ENCODE results near the gene PPP4C. TPM values are rescaled to one million over a fixed set of nuclear protein-coding genes. Genes with fewer than 3 reads are reported as not detected.

PPP4C gene
- total RNA-seq = 151 and 157 TPM in 2 replicates

DNA sequence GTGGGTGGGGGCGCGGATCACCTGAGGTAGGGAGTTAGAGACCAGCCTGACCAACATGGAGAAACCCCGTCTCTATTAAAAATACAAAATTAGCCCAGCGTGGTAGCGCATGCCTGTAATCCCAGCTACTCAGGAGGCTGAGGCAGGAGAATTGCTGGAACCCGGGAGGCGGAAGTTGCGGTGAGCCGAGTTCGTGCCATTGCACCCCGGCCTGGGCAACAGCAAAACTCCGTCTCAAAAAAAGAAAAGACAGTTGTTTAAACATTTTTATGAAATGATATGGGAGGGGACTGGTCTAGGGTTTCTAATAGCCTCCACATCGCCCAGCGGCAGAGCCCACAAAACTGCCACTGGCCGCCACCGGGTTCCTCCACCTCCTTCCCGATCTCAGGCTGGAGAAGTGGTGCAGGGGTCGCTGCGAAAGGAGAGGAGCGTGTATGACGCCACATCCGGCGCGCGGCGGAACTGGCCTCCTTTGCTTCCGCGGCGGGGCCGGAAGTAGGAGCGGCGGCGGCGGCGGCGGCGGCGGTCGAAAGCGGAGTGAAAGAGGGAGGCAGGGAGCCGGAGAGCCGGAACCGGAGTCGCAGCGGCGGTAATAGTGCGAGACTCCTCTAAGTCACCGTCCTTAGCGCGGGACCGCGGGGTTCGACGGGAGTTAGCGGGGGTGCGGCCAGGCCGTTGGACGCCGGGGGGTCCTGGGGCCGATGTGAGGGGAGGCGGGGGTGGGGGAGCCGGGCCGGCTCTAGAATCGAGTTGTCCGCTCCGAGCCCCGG, at the start of gene PPP4C:
TSS of gene PPP4C (plus strand) at position 492 of the 773 bp plus-strand sequence. CDS start 384 bp downstream, outside the sequence.

DNA sequence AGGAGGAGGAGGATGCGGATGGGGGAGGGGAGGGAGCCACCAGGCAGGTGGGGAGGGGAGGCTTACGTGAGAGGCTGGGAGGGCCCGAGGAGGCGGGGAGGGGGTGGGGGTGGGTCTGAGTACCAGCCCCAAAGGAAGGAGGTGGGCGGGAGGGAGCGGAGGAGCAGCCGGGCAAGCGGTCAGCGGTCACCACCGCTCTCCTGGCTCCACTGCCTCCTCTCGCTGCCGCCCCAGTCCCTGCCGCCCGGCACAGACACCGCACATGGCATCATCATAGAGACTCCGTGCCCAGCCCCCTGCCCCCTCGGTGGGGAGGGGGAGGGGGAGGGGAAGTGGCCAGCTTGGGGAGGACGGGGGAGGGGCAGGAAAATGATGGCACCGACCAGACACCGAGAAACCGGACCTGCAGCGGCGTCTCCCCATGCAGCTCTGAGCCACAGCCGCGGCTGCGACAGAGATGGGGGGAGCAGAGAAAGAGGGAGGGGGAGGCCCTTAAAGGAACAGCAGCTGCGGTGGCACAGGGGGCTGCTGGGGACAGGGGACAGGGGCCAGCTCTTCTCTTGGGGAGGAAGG, 44.9 kb upstream of the PPP4C start, which contains the start of gene TLCD3B:
TSS of gene TLCD3B (minus strand) at position 431 of the 573 bp plus-strand sequence. CDS start 744 bp downstream, outside the sequence.

DNA sequence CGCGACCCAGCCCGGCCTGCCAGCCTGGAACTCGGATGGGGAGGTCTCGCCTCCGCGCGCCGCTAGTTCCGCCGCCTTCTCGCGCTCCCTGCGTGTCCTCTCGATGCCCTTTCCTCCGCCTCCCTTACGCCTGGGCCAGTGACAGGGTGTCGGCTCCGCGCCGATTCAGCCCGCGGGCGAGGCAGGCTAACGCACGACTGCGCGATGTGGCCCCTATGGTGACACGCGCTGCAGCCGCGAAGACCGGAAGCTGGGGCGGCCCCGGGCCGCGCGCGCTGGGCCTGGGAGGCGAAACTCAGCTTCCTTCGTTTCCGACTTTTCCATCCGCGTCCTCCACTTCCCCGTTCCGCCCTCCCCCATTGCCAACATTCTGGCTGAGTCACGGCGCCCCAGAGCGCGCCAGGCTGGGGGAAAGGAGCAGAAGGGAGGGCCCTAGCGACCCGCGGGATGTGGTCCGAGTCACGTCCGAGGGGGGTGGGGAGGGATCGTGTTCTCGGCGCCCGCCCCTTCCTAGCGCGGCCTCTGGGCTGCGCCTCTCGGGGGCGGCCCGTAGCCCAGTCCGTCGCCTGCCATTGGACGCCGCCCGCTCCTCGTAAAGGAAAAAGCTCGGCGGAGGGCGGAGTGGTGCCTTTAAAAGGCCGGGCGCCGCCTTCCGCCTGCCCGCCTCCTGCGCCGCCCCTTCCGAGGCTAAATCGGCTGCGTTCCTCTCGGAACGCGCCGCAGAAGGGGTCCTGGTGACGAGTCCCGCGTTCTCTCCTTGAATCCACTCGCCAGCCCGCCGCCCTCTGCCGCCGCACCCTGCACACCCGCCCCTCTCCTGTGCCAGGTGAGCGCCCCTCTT, 10.5 kb upstream of the PPP4C start, which contains the start of gene ALDOA:
TSS of gene ALDOA (plus strand) at position 659 of the 841 bp plus-strand sequence. CDS start 1,138 bp downstream, outside the sequence.

GRCh38 chr16:30091474-30092372, 15.9 kb downstream of the PPP4C start, which contains the start of gene TBX6:
Gene TBX6 (minus strand): TSS chr16:30091924. CDS start chr16:30091193, 731 bp downstream.

DNA sequence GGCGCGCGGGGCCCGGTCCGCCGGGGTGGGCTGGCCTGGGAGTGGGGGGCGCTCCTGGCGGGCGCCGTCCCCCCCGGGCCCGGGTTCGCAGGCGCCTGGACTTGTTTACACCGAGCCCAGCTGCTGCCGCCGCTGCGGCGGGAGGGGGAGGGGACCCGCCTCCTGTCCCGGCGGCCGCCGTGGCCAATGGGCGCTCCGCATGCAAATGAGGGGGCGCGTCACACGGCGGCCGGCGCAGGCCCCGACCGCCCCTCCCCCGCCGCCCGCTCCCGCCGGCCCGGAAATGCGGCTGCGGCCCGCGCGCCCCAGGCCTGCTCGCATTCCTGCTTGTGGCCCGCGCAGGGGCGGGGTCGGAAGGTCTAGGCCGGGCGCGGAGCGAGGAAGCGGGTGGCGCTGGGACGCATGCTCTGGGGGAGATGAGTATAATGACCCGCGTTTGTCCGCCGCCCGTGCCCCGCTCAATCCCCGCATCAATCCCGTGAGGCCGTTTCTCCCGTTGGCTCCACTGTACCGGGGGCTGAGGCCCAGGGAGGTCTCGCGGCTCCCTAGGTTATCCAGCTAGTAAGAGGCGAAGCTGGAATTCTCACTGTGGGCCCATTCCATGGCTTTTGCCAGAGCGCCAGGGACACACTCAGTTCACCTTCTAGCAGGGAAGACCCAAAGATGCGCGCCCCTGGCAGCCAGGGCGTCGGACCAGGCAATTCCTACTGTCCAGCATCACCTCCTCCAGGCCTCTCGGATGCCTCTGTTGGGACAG, 20.5 kb downstream of the PPP4C start, which contains the start of gene YPEL3:
TSS of gene YPEL3 (minus strand) at position 109 of the 757 bp plus-strand sequence. CDS start 731 bp downstream, outside the sequence.

GRCh38 chr16:30113031-30113710, 37.4 kb downstream of the PPP4C start, which contains the start of gene GDPD3:
Gene GDPD3 (minus strand): TSS chr16:30113537. CDS start chr16:30113478, 59 bp downstream.

Other genes starting within 250 kb of the PPP4C start
- gene CDIPT, start 212.8 kb upstream of the PPP4C start, total RNA-seq = 89.0 and 173 TPM in 2 replicates
- 18.2 and 39.8 TPM in 2 replicates for gene SEZ6L2, start 176.4 kb upstream of the PPP4C start, total RNA-seq
- gene ASPHD1, start 175.5 kb upstream of the PPP4C start, total RNA-seq = 6.5 and 9.8 TPM in 2 replicates
- 8.3 and 16.5 TPM in 2 replicates for gene KCTD13, start 149.8 kb upstream of the PPP4C start, total RNA-seq
- 169 and 182 TPM in 2 replicates for gene TMEM219, start 113.9 kb upstream of the PPP4C start, total RNA-seq
- 29.0 and 56.0 TPM in 2 replicates for gene TAOK2, start 102.1 kb upstream of the PPP4C start, total RNA-seq
- gene HIRIP3, start 80.4 kb upstream of the PPP4C start, total RNA-seq = 14.2 and 24.0 TPM in 2 replicates
- 52.6 and 194 TPM in 2 replicates for gene INO80E, start 79.8 kb upstream of the PPP4C start, total RNA-seq
- 0.52 and 2.7 TPM in 2 replicates for gene DOC2A, start 65.0 kb upstream of the PPP4C start, total RNA-seq
- gene C16orf92, start 52.8 kb upstream of the PPP4C start, total RNA-seq = not detected in 2 replicates
- 0.16 TPM in 1 of 2 replicates, not detected in the other for gene TLCD3B, start 44.7 kb upstream of the PPP4C start, total RNA-seq
- gene ALDOA, start 10.2 kb upstream of the PPP4C start, total RNA-seq = 2,073 and 2,863 TPM in 2 replicates
- gene TBX6, start 15.9 kb downstream of the PPP4C start, total RNA-seq = 0.13 and 2.6 TPM in 2 replicates
- 15.8 and 91.5 TPM in 2 replicates for gene YPEL3, start 20.2 kb downstream of the PPP4C start, total RNA-seq
- 0.13 and 4.2 TPM in 2 replicates for gene GDPD3, start 37.5 kb downstream of the PPP4C start, total RNA-seq
- 75.4 and 127 TPM in 2 replicates for gene MAPK3, start 47.2 kb downstream of the PPP4C start, total RNA-seq
- gene CORO1A, start 107.6 kb downstream of the PPP4C start, total RNA-seq = 9.1 and 13.5 TPM in 2 replicates
- 220 and 267 TPM in 2 replicates for gene BOLA2B, start 117.7 kb downstream of the PPP4C start, total RNA-seq
- gene SLX1A, start 117.9 kb downstream of the PPP4C start, total RNA-seq = 64.3 and 179 TPM in 2 replicates
- 7.4 and 18.7 TPM in 2 replicates for gene SULT1A3, start 123.3 kb downstream of the PPP4C start, total RNA-seq
- 0.13 and 0.64 TPM in 2 replicates for gene NPIPB13, start 172.5 kb downstream of the PPP4C start, total RNA-seq